ENCODE results near the gene MAB21L4.

The MAB21L4 gene

GRCh38 chr2:240894006-240894405, 1.9 kb downstream of the MAB21L4 start:
- H3K4me3 ChIP-seq (ENCODE audit: low read depth in 1 of 5, low read length in 5 of 5) = no peak overlapping the region
- H3K27ac ChIP-seq (ENCODE audit: low read depth, low read length) = no peak overlapping the region
- H3K27me3 ChIP-seq (ENCODE audit: control insufficient read depth in 5 of 5, insufficient read depth in 4 of 5, low read length in 5 of 5) = peaks cover 0 to 2% (median 0%) of the 10 kb centered on the region in 5 donors
- no peaks in the 10 kb centered on the region for H3K36me3 ChIP-seq (ENCODE audit: control insufficient read depth in 5 of 5, insufficient read depth in 5 of 5, low read length in 5 of 5)
- H3K9me3 ChIP-seq (ENCODE audit: control insufficient read depth in 5 of 5, low read length in 5 of 5) = no peaks in the 10 kb centered on the region
- H3K4me1 ChIP-seq (ENCODE audit: control insufficient read depth in 5 of 5, insufficient read depth in 5 of 5, low read length in 5 of 5) = peaks cover 3 to 28% (median 20%) of the 10 kb centered on the region in 5 donors
- H3K9ac ChIP-seq (ENCODE audit: low read length in 5 of 5) = no peak overlapping the region

- H3K4me3 ChIP-seq (ENCODE audit: low read depth in 1 of 5, low read length in 5 of 5) = no peak overlapping the region
- no peaks in the 10 kb centered on the region for H3K9me3 ChIP-seq (ENCODE audit: control insufficient read depth in 5 of 5, low read length in 5 of 5)
- no peak overlapping the region for H3K9ac ChIP-seq (ENCODE audit: low read length in 5 of 5)
- H3K27ac ChIP-seq (ENCODE audit: low read depth, low read length) = no peak overlapping the region
- H3K27me3 ChIP-seq (ENCODE audit: control insufficient read depth in 5 of 5, insufficient read depth in 4 of 5, low read length in 5 of 5) = peaks cover 0 to 2% (median 0%) of the 10 kb centered on the region in 5 donors
- peaks cover 0 to 22% (median 14%) of the 10 kb centered on the region in 5 donors for H3K4me1 ChIP-seq (ENCODE audit: control insufficient read depth in 5 of 5, insufficient read depth in 5 of 5, low read length in 5 of 5)
- H3K36me3 ChIP-seq (ENCODE audit: control insufficient read depth in 5 of 5, insufficient read depth in 5 of 5, low read length in 5 of 5) = no peaks in the 10 kb centered on the region
These were observed 2.6 kb downstream of the MAB21L4 start for GRCh38 chr2:240893363-240893844.

- Histone ChIP-seq H3K27me3 (ENCODE audit: control insufficient read depth in 5 of 5, insufficient read depth in 4 of 5, low read length in 5 of 5) (peaks cover 0 to 2% (median 0%) of the 10 kb centered on the region in 5 donors), H3K4me3 (ENCODE audit: low read depth in 1 of 5, low read length in 5 of 5) (no peak overlapping the region), H3K9ac (ENCODE audit: low read length in 5 of 5) (no peak overlapping the region), H3K27ac (ENCODE audit: low read depth, low read length) (no peak overlapping the region), H3K4me1 (ENCODE audit: control insufficient read depth in 5 of 5, insufficient read depth in 5 of 5, low read length in 5 of 5) (peaks cover 0 to 17% (median 9%) of the 10 kb centered on the region in 5 donors), H3K9me3 (ENCODE audit: control insufficient read depth in 5 of 5, low read length in 5 of 5) (no peaks in the 10 kb centered on the region), H3K36me3 (ENCODE audit: control insufficient read depth in 5 of 5, insufficient read depth in 5 of 5, low read length in 5 of 5) (no peaks in the 10 kb centered on the region)
These were observed 3.0 kb downstream of the MAB21L4 start for GRCh38 chr2:240892925-240893324.

- Histone ChIP-seq H3K9ac (ENCODE audit: low read length in 5 of 5) (no peak overlapping the region), H3K27ac (ENCODE audit: low read depth, low read length) (no peak overlapping the region), H3K27me3 (ENCODE audit: control insufficient read depth in 5 of 5, insufficient read depth in 4 of 5, low read length in 5 of 5) (peaks cover 0 to 2% (median 0%) of the 10 kb centered on the region in 5 donors), H3K4me1 (ENCODE audit: control insufficient read depth in 5 of 5, insufficient read depth in 5 of 5, low read length in 5 of 5) (peaks cover 0 to 11% (median 5%) of the 10 kb centered on the region in 5 donors), H3K4me3 (ENCODE audit: low read depth in 1 of 5, low read length in 5 of 5) (no peak overlapping the region), H3K36me3 (ENCODE audit: control insufficient read depth in 5 of 5, insufficient read depth in 5 of 5, low read length in 5 of 5) (no peaks in the 10 kb centered on the region), H3K9me3 (ENCODE audit: control insufficient read depth in 5 of 5, low read length in 5 of 5) (no peaks in the 10 kb centered on the region)
These were observed 3.6 kb downstream of the MAB21L4 start for GRCh38 chr2:240892356-240892755.

- H3K36me3 ChIP-seq (ENCODE audit: control insufficient read depth in 5 of 5, insufficient read depth in 5 of 5, low read length in 5 of 5) = no peaks in the 10 kb centered on the region
- H3K4me3 ChIP-seq (ENCODE audit: low read depth in 1 of 5, low read length in 5 of 5) = no peak overlapping the region
- no peak overlapping the region for H3K27ac ChIP-seq (ENCODE audit: low read depth, low read length)
- no peak overlapping the region for H3K9ac ChIP-seq (ENCODE audit: low read length in 5 of 5)
- H3K27me3 ChIP-seq (ENCODE audit: control insufficient read depth in 5 of 5, insufficient read depth in 4 of 5, low read length in 5 of 5) = peaks cover 0 to 2% (median 0%) of the 10 kb centered on the region in 5 donors
- no peaks in the 10 kb centered on the region for H3K9me3 ChIP-seq (ENCODE audit: control insufficient read depth in 5 of 5, low read length in 5 of 5)
- peaks cover 0 to 7% (median 0%) of the 10 kb centered on the region in 5 donors for H3K4me1 ChIP-seq (ENCODE audit: control insufficient read depth in 5 of 5, insufficient read depth in 5 of 5, low read length in 5 of 5)
These were observed 4.2 kb downstream of the MAB21L4 start for GRCh38 chr2:240891492-240892340.

- Histone ChIP-seq H3K27ac (ENCODE audit: low read depth, low read length) (no peak overlapping the region), H3K27me3 (ENCODE audit: control insufficient read depth in 5 of 5, insufficient read depth in 4 of 5, low read length in 5 of 5) (peaks cover 0 to 2% (median 0%) of the 10 kb centered on the region in 5 donors), H3K9ac (ENCODE audit: low read length in 5 of 5) (no peak overlapping the region), H3K36me3 (ENCODE audit: control insufficient read depth in 5 of 5, insufficient read depth in 5 of 5, low read length in 5 of 5) (no peaks in the 10 kb centered on the region), H3K9me3 (ENCODE audit: control insufficient read depth in 5 of 5, low read length in 5 of 5) (no peaks in the 10 kb centered on the region), H3K4me3 (ENCODE audit: low read depth in 1 of 5, low read length in 5 of 5) (no peak overlapping the region), H3K4me1 (ENCODE audit: control insufficient read depth in 5 of 5, insufficient read depth in 5 of 5, low read length in 5 of 5) (peaks cover 0 to 7% (median 0%) of the 10 kb centered on the region in 5 donors)
These were observed 5.3 kb downstream of the MAB21L4 start for GRCh38 chr2:240890691-240891090.

- H3K27ac ChIP-seq (ENCODE audit: low read depth, low read length) = no peak overlapping the region
- H3K9ac ChIP-seq (ENCODE audit: low read length in 5 of 5) = no peak overlapping the region
- H3K27me3 ChIP-seq (ENCODE audit: control insufficient read depth in 5 of 5, insufficient read depth in 4 of 5, low read length in 5 of 5) = peaks cover 0 to 2% (median 0%) of the 10 kb centered on the region in 5 donors
- no peaks in the 10 kb centered on the region for H3K36me3 ChIP-seq (ENCODE audit: control insufficient read depth in 5 of 5, insufficient read depth in 5 of 5, low read length in 5 of 5)
- no peaks in the 10 kb centered on the region for H3K9me3 ChIP-seq (ENCODE audit: control insufficient read depth in 5 of 5, low read length in 5 of 5)
- H3K4me3 ChIP-seq (ENCODE audit: low read depth in 1 of 5, low read length in 5 of 5) = no peak overlapping the region
- H3K4me1 ChIP-seq (ENCODE audit: control insufficient read depth in 5 of 5, insufficient read depth in 5 of 5, low read length in 5 of 5) = peaks cover 0 to 7% (median 0%) of the 10 kb centered on the region in 5 donors
These were observed 6.1 kb downstream of the MAB21L4 start for GRCh38 chr2:240889601-240890560.

- peaks cover 0 to 7% (median 0%) of the 10 kb centered on the region in 5 donors for H3K4me1 ChIP-seq (ENCODE audit: control insufficient read depth in 5 of 5, insufficient read depth in 5 of 5, low read length in 5 of 5)
- H3K36me3 ChIP-seq (ENCODE audit: control insufficient read depth in 5 of 5, insufficient read depth in 5 of 5, low read length in 5 of 5) = no peaks in the 10 kb centered on the region
- H3K4me3 ChIP-seq (ENCODE audit: low read depth in 1 of 5, low read length in 5 of 5) = no peak overlapping the region
- H3K27ac ChIP-seq (ENCODE audit: low read depth, low read length) = no peak overlapping the region
- no peak overlapping the region for H3K9ac ChIP-seq (ENCODE audit: low read length in 5 of 5)
- H3K27me3 ChIP-seq (ENCODE audit: control insufficient read depth in 5 of 5, insufficient read depth in 4 of 5, low read length in 5 of 5) = peaks cover 0 to 2% (median 0%) of the 10 kb centered on the region in 5 donors
- H3K9me3 ChIP-seq (ENCODE audit: control insufficient read depth in 5 of 5, low read length in 5 of 5) = no peaks in the 10 kb centered on the region
These were observed 6.9 kb downstream of the MAB21L4 start for GRCh38 chr2:240888890-240889573.

- Histone ChIP-seq H3K4me3 (ENCODE audit: low read depth in 1 of 5, low read length in 5 of 5) (no peak overlapping the region), H3K9me3 (ENCODE audit: control insufficient read depth in 5 of 5, low read length in 5 of 5) (no peaks in the 10 kb centered on the region), H3K27ac (ENCODE audit: low read depth, low read length) (no peak overlapping the region), H3K27me3 (ENCODE audit: control insufficient read depth in 5 of 5, insufficient read depth in 4 of 5, low read length in 5 of 5) (peaks cover 0 to 2% (median 0%) of the 10 kb centered on the region in 5 donors), H3K9ac (ENCODE audit: low read length in 5 of 5) (no peak overlapping the region), H3K36me3 (ENCODE audit: control insufficient read depth in 5 of 5, insufficient read depth in 5 of 5, low read length in 5 of 5) (no peaks in the 10 kb centered on the region), H3K4me1 (ENCODE audit: control insufficient read depth in 5 of 5, insufficient read depth in 5 of 5, low read length in 5 of 5) (peaks cover 0 to under 1% (median 0%) of the 10 kb centered on the region in 5 donors)
These were observed 7.6 kb downstream of the MAB21L4 start for GRCh38 chr2:240888130-240888889.

Measured in subcutaneous abdominal adipose tissue (tissue), 5 donors.